ENCODE results near the gene ANKRD13D. TPM values are rescaled to one million over a fixed set of nuclear protein-coding genes. Genes with fewer than 3 reads are reported as not detected.

ANKRD13D gene
- total RNA-seq, 1 experiment from 2014 or later = 58.9 TPM

GRCh38 chr11:67290801-67291200 is 1.7 kb downstream of the ANKRD13D start:
- Histone ChIP-seq H3K9ac (ENCODE audit: low read length) (no peak overlapping the region), H2AFZ (ENCODE audit: low read length) (no peak overlapping the region), H3K4me2 (ENCODE audit: low read length) (peak overlapping the region; percentile 88; the same call in 1 of the 2 replicates), H3K79me2 (ENCODE audit: low read length) (peaks cover 47% of the 10 kb centered on the region), H3K36me3 (ENCODE audit: low read depth, low read length) (peaks cover 30% of the 10 kb centered on the region), H3K9me2 (replicated peaks; ENCODE audit: low read length) (no peaks in the 10 kb centered on the region), H3F3A (ENCODE audit: low read length, unreplicated experiment) (no peaks in the 10 kb centered on the region), H3K27ac (ENCODE audit: low read length) (no peak overlapping the region), H3K27me3 (ENCODE audit: low read length) (no peaks in the 10 kb centered on the region), H3K9me3 (ENCODE audit: low read length) (peaks cover 3% of the 10 kb centered on the region), H3K4me3 (ENCODE audit: low read length) (no peak overlapping the region; the same call in 1 of the 2 replicates), H4K20me1 (ENCODE audit: low read length) (peaks cover 4% of the 10 kb centered on the region; the same call in 1 of the 2 replicates), H3K4me1 (ENCODE audit: insufficient read depth, low read length) (peaks cover 44% of the 10 kb centered on the region)
- ATAC-seq (no peak), DNase-seq (no peak)
- ChIA-PET POLR2A (ENCODE audit: unreplicated experiment) (no interaction called here), CTCF (no interaction called here)
- BruUV-seq (replicated peaks) = no TSS peak
- intact Hi-C loops (cut with micrococcal nuclease) = no loop called here
- TF ChIP-seq EZH2phosphoT487 (IDR thresholded peaks at IDR 0.05; ENCODE audit: borderline replicate concordance, low read length) (no peak), EZH2 (IDR thresholded peaks at IDR 0.05; ENCODE audit: low read length, unreplicated experiment) (no peak), CTCF (conservative IDR thresholded peaks at IDR 0.05; ENCODE audit: low read depth, low read length) (no peak)

GRCh38 chr11:67291481-67292381 is 2.6 kb downstream of the ANKRD13D start:
- intact Hi-C loops (cut with micrococcal nuclease) = no loop called here
- no peaks in the 10 kb centered on the region for H3K27me3 ChIP-seq (ENCODE audit: low read length)
- H3K4me1 ChIP-seq (ENCODE audit: insufficient read depth, low read length) = peaks cover 44% of the 10 kb centered on the region
- peaks cover 4% of the 10 kb centered on the region; the same call in 1 of the 2 replicates for H4K20me1 ChIP-seq (ENCODE audit: low read length)
- peaks cover 39% of the 10 kb centered on the region for H3K36me3 ChIP-seq (ENCODE audit: low read depth, low read length)
- no peaks in the 10 kb centered on the region for H3K9me2 ChIP-seq (replicated peaks; ENCODE audit: low read length)
- no peak for ATAC-seq
- CTCF ChIA-PET = no interaction called here
- peak overlapping the region; percentile 46 for H3K4me2 ChIP-seq (ENCODE audit: low read length)
- POLR2A ChIA-PET (ENCODE audit: unreplicated experiment) = no interaction called here
- H3K27ac ChIP-seq (ENCODE audit: low read length) = peak overlapping the region; percentile 76
- BruUV-seq (replicated peaks) = no TSS peak
- H3K4me3 ChIP-seq (ENCODE audit: low read length) = no peak overlapping the region
- H2AFZ ChIP-seq (ENCODE audit: low read length) = no peak overlapping the region
- peaks cover 9% of the 10 kb centered on the region for H3K9me3 ChIP-seq (ENCODE audit: low read length)
- H3F3A ChIP-seq (ENCODE audit: low read length, unreplicated experiment) = no peaks in the 10 kb centered on the region
- DNase-seq = no peak
- no peak overlapping the region for H3K9ac ChIP-seq (ENCODE audit: low read length)
- H3K79me2 ChIP-seq (ENCODE audit: low read length) = peaks cover 56% of the 10 kb centered on the region
- TF ChIP-seq EZH2phosphoT487 (IDR thresholded peaks at IDR 0.05; ENCODE audit: borderline replicate concordance, low read length) = no peak
- no peak for TF ChIP-seq EZH2 (IDR thresholded peaks at IDR 0.05; ENCODE audit: low read length, unreplicated experiment)
- no peak for TF ChIP-seq CTCF (conservative IDR thresholded peaks at IDR 0.05; ENCODE audit: low read depth, low read length)

GRCh38 chr11:67292671-67293070 is 3.6 kb downstream of the ANKRD13D start:
- peaks cover 9% of the 10 kb centered on the region for H3K9me3 ChIP-seq (ENCODE audit: low read length)
- peak overlapping the region; percentile 46 for H3K4me2 ChIP-seq (ENCODE audit: low read length)
- H3K9me2 ChIP-seq (replicated peaks; ENCODE audit: low read length) = no peaks in the 10 kb centered on the region
- TF ChIP-seq EZH2 (IDR thresholded peaks at IDR 0.05; ENCODE audit: low read length, unreplicated experiment) = no peak
- H3K27me3 ChIP-seq (ENCODE audit: low read length) = no peaks in the 10 kb centered on the region
- H3K36me3 ChIP-seq (ENCODE audit: low read depth, low read length) = peaks cover 41% of the 10 kb centered on the region
- H3K79me2 ChIP-seq (ENCODE audit: low read length) = peaks cover 56% of the 10 kb centered on the region
- POLR2A ChIA-PET (ENCODE audit: unreplicated experiment) = no interaction called here
- BruUV-seq (replicated peaks) = no TSS peak
- CTCF ChIA-PET = no interaction called here
- peak overlapping the region; percentile 20 for H3K9ac ChIP-seq (ENCODE audit: low read length)
- peaks cover 43% of the 10 kb centered on the region for H3K4me1 ChIP-seq (ENCODE audit: insufficient read depth, low read length)
- H4K20me1 ChIP-seq (ENCODE audit: low read length) = peaks cover 4% of the 10 kb centered on the region; the same call in 1 of the 2 replicates
- intact Hi-C loops (cut with micrococcal nuclease) = no loop called here
- no peaks in the 10 kb centered on the region for H3F3A ChIP-seq (ENCODE audit: low read length, unreplicated experiment)
- ATAC-seq (no peak), DNase-seq (no peak)
- peak overlapping the region; percentile 76 for H3K27ac ChIP-seq (ENCODE audit: low read length)
- H2AFZ ChIP-seq (ENCODE audit: low read length) = no peak overlapping the region
- H3K4me3 ChIP-seq (ENCODE audit: low read length) = peak overlapping the region; percentile 1; the same call in 1 of the 2 replicates
